Bronchial smooth muscle cell (primary cell): ENCODE data around the gene MEX3A. TPM values are rescaled to one million over a fixed set of nuclear protein-coding genes. Genes with fewer than 3 reads are reported as not detected.

Experiments
- total RNA-seq: library from RNA; depleted of rRNA; stranded (reverse); fragments of >200 nt; gene quantifications from 2 replicates; pipeline ENCODE4 v1.2.1, GENCODE V29; 2014

Gene MEX3A
- 1.2 and 1.4 TPM in 2 replicates for total RNA-seq

GRCh38 chr1:156082309-156083091 lies at the start of gene MEX3A:
Gene MEX3A, minus strand, starts transcription at chr1:156082465. Its CDS starts 467 bp downstream, at chr1:156081998.

GRCh38 chr1:156114101-156114918 lies 32.0 kb upstream of the MEX3A start, which contains the start of gene LMNA:
Gene LMNA, plus strand, starts transcription at chr1:156114711. Its CDS starts 208 bp downstream, at chr1:156114919.

GRCh38 chr1:156060937-156061636 lies 21.2 kb downstream of the MEX3A start, which contains the start of gene RAB25:
Gene RAB25, plus strand, starts transcription at chr1:156061160. Its CDS starts 241 bp downstream, at chr1:156061401.

GRCh38 chr1:156054500-156055280 lies 27.6 kb downstream of the MEX3A start, which contains the start of gene LAMTOR2:
Gene LAMTOR2, plus strand, starts transcription at chr1:156054782. Its CDS starts 108 bp downstream, at chr1:156054890.

GRCh38 chr1:156053768-156054499 lies 28.3 kb downstream of the MEX3A start, which contains the start of gene UBQLN4:
Gene UBQLN4, minus strand, starts transcription at chr1:156053798. Its CDS starts 97 bp downstream, at chr1:156053701.

Other genes starting within 250 kb of the MEX3A start
- 23.6 and 24.1 TPM in 2 replicates for gene GON4L, start 225.3 kb downstream of the MEX3A start, total RNA-seq
- 37.8 and 39.4 TPM in 2 replicates for gene SYT11, start 222.9 kb downstream of the MEX3A start, total RNA-seq
- gene RIT1, start 171.1 kb downstream of the MEX3A start, total RNA-seq = 24.6 and 40.6 TPM in 2 replicates
- 18.0 and 24.0 TPM in 2 replicates for gene KHDC4, start 148.1 kb downstream of the MEX3A start, total RNA-seq
- not detected in 2 replicates for gene RXFP4, start 140.8 kb downstream of the MEX3A start, total RNA-seq
- 68.9 and 151 TPM in 2 replicates for gene ARHGEF2, start 103.9 kb downstream of the MEX3A start, total RNA-seq
- gene SSR2, start 61.5 kb downstream of the MEX3A start, total RNA-seq = 363 and 500 TPM in 2 replicates
- 6.4 and 6.9 TPM in 2 replicates for gene UBQLN4, start 28.7 kb downstream of the MEX3A start, total RNA-seq
- gene LAMTOR2, start 27.7 kb downstream of the MEX3A start, total RNA-seq = 68.1 and 77.3 TPM in 2 replicates
- gene RAB25, start 21.3 kb downstream of the MEX3A start, total RNA-seq = 0.09 TPM in 1 of 2 replicates, not detected in the other
- gene LMNA, start 32.2 kb upstream of the MEX3A start, total RNA-seq = 1,299 and 1,396 TPM in 2 replicates
- gene SEMA4A, start 71.1 kb upstream of the MEX3A start, total RNA-seq = 0.95 and 1.6 TPM in 2 replicates
- 5.5 and 6.0 TPM in 2 replicates for gene SLC25A44, start 111.6 kb upstream of the MEX3A start, total RNA-seq
- 16.2 and 24.6 TPM in 2 replicates for gene PMF1, start 130.5 kb upstream of the MEX3A start, total RNA-seq
- gene BGLAP, start 159.7 kb upstream of the MEX3A start, total RNA-seq = 0.16 and 0.26 TPM in 2 replicates
- 0.47 and 0.60 TPM in 2 replicates for gene PAQR6, start 165.6 kb upstream of the MEX3A start, total RNA-seq
- 26.0 and 29.8 TPM in 2 replicates for gene SMG5, start 200.4 kb upstream of the MEX3A start, total RNA-seq
- gene TMEM79, start 201.9 kb upstream of the MEX3A start, total RNA-seq = 1.2 and 1.3 TPM in 2 replicates
- gene GLMP, start 213.2 kb upstream of the MEX3A start, total RNA-seq = 71.4 and 91.9 TPM in 2 replicates
- 0.17 TPM in 1 of 2 replicates, not detected in the other for gene VHLL, start 216.8 kb upstream of the MEX3A start, total RNA-seq